ENCODE measurements around the gene KCNQ1.

DNA sequence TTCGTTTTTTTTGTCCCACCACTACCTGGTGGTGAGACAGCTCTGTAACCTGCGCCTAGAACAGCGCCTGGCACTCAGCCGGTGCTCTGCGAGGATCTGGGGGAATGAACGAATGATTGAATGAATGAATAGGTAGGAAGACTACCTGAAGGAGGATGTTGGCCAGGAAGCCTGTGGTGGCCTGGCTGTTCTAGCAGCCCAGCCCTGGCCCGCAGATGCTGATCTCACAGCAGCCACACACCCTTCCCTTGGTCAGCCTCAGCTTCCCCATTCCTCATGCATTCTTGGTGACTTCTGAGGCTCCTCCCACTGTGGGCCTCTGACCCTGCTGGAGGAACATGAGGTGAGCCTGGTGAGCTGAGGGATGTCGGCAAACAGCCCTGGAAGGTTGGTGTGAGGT is 4.2 kb upstream of the KCNQ1 start:
- TF ChIP-seq, protein P1, sequence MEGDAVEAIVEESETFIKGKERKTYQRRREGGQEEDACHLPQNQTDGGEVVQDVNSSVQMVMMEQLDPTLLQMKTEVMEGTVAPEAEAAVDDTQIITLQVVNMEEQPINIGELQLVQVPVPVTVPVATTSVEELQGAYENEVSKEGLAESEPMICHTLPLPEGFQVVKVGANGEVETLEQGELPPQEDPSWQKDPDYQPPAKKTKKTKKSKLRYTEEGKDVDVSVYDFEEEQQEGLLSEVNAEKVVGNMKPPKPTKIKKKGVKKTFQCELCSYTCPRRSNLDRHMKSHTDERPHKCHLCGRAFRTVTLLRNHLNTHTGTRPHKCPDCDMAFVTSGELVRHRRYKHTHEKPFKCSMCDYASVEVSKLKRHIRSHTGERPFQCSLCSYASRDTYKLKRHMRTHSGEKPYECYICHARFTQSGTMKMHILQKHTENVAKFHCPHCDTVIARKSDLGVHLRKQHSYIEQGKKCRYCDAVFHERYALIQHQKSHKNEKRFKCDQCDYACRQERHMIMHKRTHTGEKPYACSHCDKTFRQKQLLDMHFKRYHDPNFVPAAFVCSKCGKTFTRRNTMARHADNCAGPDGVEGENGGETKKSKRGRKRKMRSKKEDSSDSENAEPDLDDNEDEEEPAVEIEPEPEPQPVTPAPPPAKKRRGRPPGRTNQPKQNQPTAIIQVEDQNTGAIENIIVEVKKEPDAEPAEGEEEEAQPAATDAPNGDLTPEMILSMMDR (conservative IDR thresholded peaks at IDR 0.05; ENCODE audit: low read length), result no peak
- TF ChIP-seq EZH2phosphoT487 (IDR thresholded peaks at IDR 0.05; ENCODE audit: borderline replicate concordance), result no peak

Data from Loucy (cell line).